Panc1 (cell line): ENCODE measurements around the gene RRM2. TPM values are rescaled to one million over a fixed set of nuclear protein-coding genes. Genes with fewer than 3 reads are reported as not detected.

Source experiments
- ATAC-seq: fragments of 200-7000 bp; cut with Tn5 transposase; 2 replicates; pipeline ENCODE4 v1.9.1; 2020; ENCODE audit warnings: mild to moderate bottlenecking, moderate library complexity
- BruUV-seq: library from RNA; stranded (reverse); fragments of 400-500 nt; replicated peaks from 2 replicates; lab custom pipeline; 2021; lab: Mats Ljungman, UMichigan
- CTCF ChIA-PET: fragments of 300-600 bp; sonication (Branson Sonifier 250); formaldehyde crosslinking; loops from one replicate; lab custom pipeline; 2022; ENCODE audit warnings: antibody characterized with exemption; lab: Charles Lee
- POLR2A ChIA-PET: fragments of 300-600 bp; sonication (Branson Sonifier 250); formaldehyde crosslinking; loops from one replicate; lab custom pipeline; 2022; ENCODE audit warnings: antibody characterized with exemption; lab: Charles Lee
- DNase-seq: peaks from one replicate; pipeline ENCODE4 v3.0.0-alpha.2; 2010; ENCODE audit warnings: low read depth, low spot score
- H3K27ac ChIP-seq: 2 replicates; pipeline ENCODE4 v1.5.1; 2011; ENCODE audit warnings: mild to moderate bottlenecking, low read length, inconsistent platforms
- H3K27me3 ChIP-seq: fragments of 200-500 bp; sonication (Bioruptor generic); 2 replicates; pipeline ENCODE4 v1.6.0; 2014; ENCODE audit warnings: low read length, inconsistent platforms; ENCODE audit not compliant: control insufficient read depth, insufficient read depth
- H3K36me3 ChIP-seq: fragments of 200-500 bp; sonication (Bioruptor generic); 2 replicates; pipeline ENCODE4 v1.5.1; 2014; ENCODE audit warnings: inconsistent platforms, mild to moderate bottlenecking, low read length, moderate library complexity; ENCODE audit not compliant: control insufficient read depth, insufficient read depth
- H3K4me1 ChIP-seq: 2 replicates; pipeline ENCODE4 v1.5.1; 2011; ENCODE audit warnings: inconsistent platforms, mild to moderate bottlenecking, low read length, moderate library complexity; ENCODE audit not compliant: control insufficient read depth, insufficient read depth
- H3K4me3 ChIP-seq, 2 experiments: 2 replicates each; pipeline ENCODE4 v1.5.1; 2011 to 2012; ENCODE audit warnings: low read depth in 2 of 2, low read length in 2 of 2, mild to moderate bottlenecking in 2 of 2, inconsistent platforms in 1 of 2, moderate library complexity in 1 of 2
- H3K9me3 ChIP-seq: fragments of 200-500 bp; sonication (Bioruptor generic); 2 replicates; pipeline ENCODE4 v1.5.1; 2014; ENCODE audit warnings: low read depth, mild to moderate bottlenecking, inconsistent platforms, low read length, moderate library complexity; ENCODE audit not compliant: control insufficient read depth, insufficient read depth
- POLR2AphosphoS5 ChIP-seq: IDR thresholded peaks from 2 replicates; pipeline ENCODE4 v1.6.1; 2012; ENCODE audit warnings: mild to moderate bottlenecking, low read depth, low read length, moderate library complexity
- SIN3A ChIP-seq: IDR thresholded peaks from 2 replicates; pipeline ENCODE4 v1.6.1; 2012; ENCODE audit warnings: low read depth, mild to moderate bottlenecking, low read length, moderate library complexity, borderline replicate concordance; ENCODE audit not compliant: insufficient read depth
- TCF7L2 ChIP-seq: IDR thresholded peaks from 2 replicates; pipeline ENCODE4 v1.6.1; 2011; ENCODE audit warnings: mild to moderate bottlenecking, low read depth, low read length, inconsistent platforms
- in situ Hi-C: cut with HindIII; loops from 2 replicates; pipeline ENCODE4 v1.10.0; 2016; ENCODE audit warnings: low sequenced_read_pairs, low pct_unique_long_range_greater_than_20kb
- intact Hi-C: fragments of 100-400 bp; cut with micrococcal nuclease; formaldehyde crosslinking; loops from one replicate; pipeline ENCODE4 v1.10.0; 2022; ENCODE audit not compliant: unreplicated experiment
- total RNA-seq: library from RNA; stranded (reverse); gene quantifications from one replicate; pipeline ENCODE4 v1.2.1, GENCODE V29; 2021; ENCODE audit not compliant: unreplicated experiment
- TF ChIP-seq, protein P1 (sequence below): fragments of 450-650 bp; IDR thresholded peaks from 2 replicates; pipeline ENCODE4 v1.5.1; 2017; ENCODE audit warnings: mild to moderate bottlenecking
- TF ChIP-seq, protein P2 (sequence below), 2 experiments: IDR thresholded peaks; 2 replicates each; pipeline ENCODE4 v1.6.1; 2011 to 2012; ENCODE audit warnings: low read depth in 2 of 2, control low read depth in 1 of 2, low read length in 1 of 2, mild to moderate bottlenecking in 1 of 2, moderate library complexity in 1 of 2; ENCODE audit not compliant: insufficient read depth in 1 of 2

Gene RRM2
- total RNA-seq, 1 experiment from 2014 or later = 294 TPM

DNA sequence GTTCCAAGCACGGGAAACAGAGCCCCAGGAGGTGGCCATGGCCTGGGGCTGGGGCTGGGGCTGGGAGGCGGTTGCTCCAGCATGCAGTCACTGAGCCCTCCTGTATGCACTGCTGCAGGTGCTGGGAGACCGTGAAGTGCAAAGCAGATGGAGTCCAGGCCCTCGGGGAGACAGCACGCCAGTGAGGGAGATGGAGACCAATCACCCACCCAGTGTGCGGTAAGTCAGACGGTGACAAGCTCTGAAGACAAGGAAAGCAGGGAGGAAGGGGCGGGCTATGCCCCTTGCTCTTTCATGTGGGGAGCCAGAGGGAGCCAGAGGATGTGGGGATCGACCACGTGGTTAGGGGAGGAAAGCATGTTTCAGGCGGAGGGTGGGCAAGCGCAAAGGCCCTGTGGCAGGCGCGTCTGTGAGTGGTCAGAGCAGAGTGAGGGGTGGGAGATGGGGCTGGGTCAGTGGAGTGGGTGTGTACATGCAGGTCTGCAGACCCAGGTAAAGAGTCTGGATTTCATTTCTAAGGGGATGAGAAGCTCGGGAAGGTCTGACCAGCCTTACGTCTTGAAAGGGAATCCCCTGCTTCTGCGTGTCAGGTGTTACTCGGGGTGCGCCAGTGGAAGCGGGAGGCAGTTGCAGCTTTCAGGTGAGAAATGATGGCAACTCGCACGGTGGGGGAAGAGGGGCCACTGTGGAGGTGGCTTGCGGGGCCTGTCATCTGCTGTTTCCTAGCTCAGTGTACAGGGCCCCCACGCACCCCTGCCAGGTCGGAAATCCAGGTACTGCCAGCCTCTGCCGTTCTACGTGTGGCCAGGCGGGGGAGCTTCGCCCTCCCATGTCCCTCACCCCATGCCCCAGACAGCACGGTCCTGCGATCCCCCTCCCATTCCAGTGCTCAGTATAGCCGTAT is 19.4 kb downstream of the RRM2 start:
- no peaks in the 10 kb centered on the region for H3K9me3 ChIP-seq
- ATAC-seq (peak; percentile 73), DNase-seq (no peak)
- in situ Hi-C loops = no loop called here
- no peak for TF ChIP-seq TCF7L2
- TF ChIP-seq SIN3A = no peak
- TF ChIP-seq POLR2AphosphoS5 = no peak
- TF ChIP-seq, protein P1, sequence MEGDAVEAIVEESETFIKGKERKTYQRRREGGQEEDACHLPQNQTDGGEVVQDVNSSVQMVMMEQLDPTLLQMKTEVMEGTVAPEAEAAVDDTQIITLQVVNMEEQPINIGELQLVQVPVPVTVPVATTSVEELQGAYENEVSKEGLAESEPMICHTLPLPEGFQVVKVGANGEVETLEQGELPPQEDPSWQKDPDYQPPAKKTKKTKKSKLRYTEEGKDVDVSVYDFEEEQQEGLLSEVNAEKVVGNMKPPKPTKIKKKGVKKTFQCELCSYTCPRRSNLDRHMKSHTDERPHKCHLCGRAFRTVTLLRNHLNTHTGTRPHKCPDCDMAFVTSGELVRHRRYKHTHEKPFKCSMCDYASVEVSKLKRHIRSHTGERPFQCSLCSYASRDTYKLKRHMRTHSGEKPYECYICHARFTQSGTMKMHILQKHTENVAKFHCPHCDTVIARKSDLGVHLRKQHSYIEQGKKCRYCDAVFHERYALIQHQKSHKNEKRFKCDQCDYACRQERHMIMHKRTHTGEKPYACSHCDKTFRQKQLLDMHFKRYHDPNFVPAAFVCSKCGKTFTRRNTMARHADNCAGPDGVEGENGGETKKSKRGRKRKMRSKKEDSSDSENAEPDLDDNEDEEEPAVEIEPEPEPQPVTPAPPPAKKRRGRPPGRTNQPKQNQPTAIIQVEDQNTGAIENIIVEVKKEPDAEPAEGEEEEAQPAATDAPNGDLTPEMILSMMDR = peak; percentile 93
- TF ChIP-seq, protein P2, sequence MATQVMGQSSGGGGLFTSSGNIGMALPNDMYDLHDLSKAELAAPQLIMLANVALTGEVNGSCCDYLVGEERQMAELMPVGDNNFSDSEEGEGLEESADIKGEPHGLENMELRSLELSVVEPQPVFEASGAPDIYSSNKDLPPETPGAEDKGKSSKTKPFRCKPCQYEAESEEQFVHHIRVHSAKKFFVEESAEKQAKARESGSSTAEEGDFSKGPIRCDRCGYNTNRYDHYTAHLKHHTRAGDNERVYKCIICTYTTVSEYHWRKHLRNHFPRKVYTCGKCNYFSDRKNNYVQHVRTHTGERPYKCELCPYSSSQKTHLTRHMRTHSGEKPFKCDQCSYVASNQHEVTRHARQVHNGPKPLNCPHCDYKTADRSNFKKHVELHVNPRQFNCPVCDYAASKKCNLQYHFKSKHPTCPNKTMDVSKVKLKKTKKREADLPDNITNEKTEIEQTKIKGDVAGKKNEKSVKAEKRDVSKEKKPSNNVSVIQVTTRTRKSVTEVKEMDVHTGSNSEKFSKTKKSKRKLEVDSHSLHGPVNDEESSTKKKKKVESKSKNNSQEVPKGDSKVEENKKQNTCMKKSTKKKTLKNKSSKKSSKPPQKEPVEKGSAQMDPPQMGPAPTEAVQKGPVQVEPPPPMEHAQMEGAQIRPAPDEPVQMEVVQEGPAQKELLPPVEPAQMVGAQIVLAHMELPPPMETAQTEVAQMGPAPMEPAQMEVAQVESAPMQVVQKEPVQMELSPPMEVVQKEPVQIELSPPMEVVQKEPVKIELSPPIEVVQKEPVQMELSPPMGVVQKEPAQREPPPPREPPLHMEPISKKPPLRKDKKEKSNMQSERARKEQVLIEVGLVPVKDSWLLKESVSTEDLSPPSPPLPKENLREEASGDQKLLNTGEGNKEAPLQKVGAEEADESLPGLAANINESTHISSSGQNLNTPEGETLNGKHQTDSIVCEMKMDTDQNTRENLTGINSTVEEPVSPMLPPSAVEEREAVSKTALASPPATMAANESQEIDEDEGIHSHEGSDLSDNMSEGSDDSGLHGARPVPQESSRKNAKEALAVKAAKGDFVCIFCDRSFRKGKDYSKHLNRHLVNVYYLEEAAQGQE (IDR thresholded peaks at IDR 0.05; ENCODE audit: insufficient read depth in 1 of 2, low read depth in 2 of 2, low read length in 1 of 2) = no peak
- peaks cover 14% of the 10 kb centered on the region; the same call in 1 of the 2 replicates for H3K4me1 ChIP-seq
- ChIA-PET CTCF (interaction anchor here (0.6 to 4.3 kb wide), 11 partner anchors 8 to 293 kb away, joined by 3 to 25 read pairs (median 3); no protein-coding TSS in a partner anchor), POLR2A (no interaction called here)
- no peaks in the 10 kb centered on the region for H3K27me3 ChIP-seq
- intact Hi-C loops = loop anchor here (10.0 kb wide), 2 partner anchors 163 to 263 kb away; partner anchors contain the start of gene HPCAL1
- BruUV-seq = no TSS peak
- H3K36me3 ChIP-seq = no peaks in the 10 kb centered on the region
- no peak overlapping the region for H3K4me3 ChIP-seq
- no peak overlapping the region for H3K27ac ChIP-seq

DNA sequence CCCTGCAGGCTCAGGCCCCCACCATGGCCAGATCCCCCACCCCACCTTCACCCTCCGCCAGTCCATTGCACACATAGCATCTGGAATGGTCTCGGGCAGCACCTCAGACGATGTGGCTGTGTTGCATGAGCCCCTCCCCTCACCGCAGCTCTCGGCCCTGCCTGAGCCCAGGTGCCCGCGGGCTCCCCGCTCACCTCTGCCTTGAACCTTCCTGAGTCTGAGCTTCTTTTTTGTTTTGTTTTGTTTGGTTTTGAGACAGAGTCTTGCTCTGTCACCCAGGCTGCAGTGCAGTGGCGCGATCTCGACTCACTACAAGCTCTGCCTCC is 20.1 kb downstream of the RRM2 start:
- no peak for DNase-seq
- intact Hi-C loops (loop anchor here (10.0 kb wide), 2 partner anchors 162 to 262 kb away; partner anchors contain the start of gene HPCAL1), in situ Hi-C loops (no loop called here)
- Histone ChIP-seq H3K9me3 (no peaks in the 10 kb centered on the region), H3K36me3 (no peaks in the 10 kb centered on the region), H3K4me3 (no peak overlapping the region), H3K4me1 (peaks cover 10% of the 10 kb centered on the region; the same call in 1 of the 2 replicates), H3K27ac (no peak overlapping the region), H3K27me3 (no peaks in the 10 kb centered on the region)
- TF ChIP-seq SIN3A (no peak), TCF7L2 (no peak)
- TF ChIP-seq, protein P2 (IDR thresholded peaks at IDR 0.05; ENCODE audit: insufficient read depth in 1 of 2, low read depth in 2 of 2, low read length in 1 of 2) = no peak
- no TSS peak for BruUV-seq
- POLR2A ChIA-PET = no interaction called here
- no peak for ATAC-seq
- CTCF ChIA-PET = interaction anchor here (0.9 to 4.3 kb wide), 4 partner anchors 29 to 293 kb away, joined by 3 to 25 read pairs (median 4); no protein-coding TSS in a partner anchor
